Measurements from ENCODE around the gene PIP5KL1.

DNA sequence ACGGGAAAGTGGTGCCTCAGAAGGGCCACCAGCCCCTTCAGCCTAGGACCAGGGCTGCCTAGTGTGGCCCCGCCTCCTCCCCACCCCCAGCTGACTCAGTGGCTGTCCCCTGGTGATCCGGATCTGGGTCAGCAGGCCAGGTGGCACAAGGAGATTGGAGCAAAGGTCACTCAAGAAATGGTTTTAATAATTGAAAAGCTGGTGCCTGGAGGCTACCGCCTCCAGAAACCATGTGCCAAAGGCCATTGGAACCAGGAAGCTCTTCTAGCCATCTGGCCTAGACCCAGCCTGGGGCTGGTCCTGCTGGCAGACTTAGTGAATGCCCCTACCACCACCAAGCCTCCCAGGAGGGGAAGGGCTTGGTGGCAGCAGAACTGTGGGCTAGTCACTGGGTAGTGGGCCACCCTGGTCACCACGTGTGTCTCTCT, 15.2 kb downstream of the PIP5KL1 start:
- TF ChIP-seq ARNTL (CRISPR knock-in tag; IDR thresholded peaks at IDR 0.05; ENCODE audit: borderline replicate concordance, low read depth) = no peak
- TF ChIP-seq ZFP30 (CRISPR knock-in tag; IDR thresholded peaks at IDR 0.05) = no peak
- TF ChIP-seq, protein P1, sequence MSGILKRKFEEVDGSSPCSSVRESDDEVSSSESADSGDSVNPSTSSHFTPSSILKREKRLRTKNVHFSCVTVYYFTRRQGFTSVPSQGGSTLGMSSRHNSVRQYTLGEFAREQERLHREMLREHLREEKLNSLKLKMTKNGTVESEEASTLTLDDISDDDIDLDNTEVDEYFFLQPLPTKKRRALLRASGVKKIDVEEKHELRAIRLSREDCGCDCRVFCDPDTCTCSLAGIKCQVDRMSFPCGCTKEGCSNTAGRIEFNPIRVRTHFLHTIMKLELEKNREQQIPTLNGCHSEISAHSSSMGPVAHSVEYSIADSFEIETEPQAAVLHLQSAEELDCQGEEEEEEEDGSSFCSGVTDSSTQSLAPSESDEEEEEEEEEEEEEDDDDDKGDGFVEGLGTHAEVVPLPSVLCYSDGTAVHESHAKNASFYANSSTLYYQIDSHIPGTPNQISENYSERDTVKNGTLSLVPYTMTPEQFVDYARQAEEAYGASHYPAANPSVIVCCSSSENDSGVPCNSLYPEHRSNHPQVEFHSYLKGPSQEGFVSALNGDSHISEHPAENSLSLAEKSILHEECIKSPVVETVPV (CRISPR knock-in tag; IDR thresholded peaks at IDR 0.05) = no peak
- no peak for TF ChIP-seq ZFP3 (CRISPR knock-in tag; IDR thresholded peaks at IDR 0.05)
- TF ChIP-seq TOX (CRISPR knock-in tag; IDR thresholded peaks at IDR 0.05; ENCODE audit: borderline replicate concordance) = no peak
- TF ChIP-seq PATZ1 (CRISPR knock-in tag; IDR thresholded peaks at IDR 0.05; ENCODE audit: borderline replicate concordance) = no peak
- TF ChIP-seq TSHZ2 (CRISPR knock-in tag; IDR thresholded peaks at IDR 0.05) = no peak
- TF ChIP-seq OSR1 (CRISPR knock-in tag; IDR thresholded peaks at IDR 0.05) = no peak

Data from SK-N-SH treated with all-trans-retinoic acid at 6 μM for 48 hours (cell line).